HEK293T (cell line): ENCODE data around the gene POLR2L.

Source experiments
- BHLHE40 ChIP-seq: fragments of 450-650 bp; IDR thresholded peaks from 2 replicates; pipeline ENCODE4 v1.6.1; 2016; ENCODE audit warnings: mild to moderate bottlenecking, moderate library complexity, borderline replicate concordance
- HDGF ChIP-seq: fragments of 450-650 bp; IDR thresholded peaks from 2 replicates; pipeline ENCODE4 v1.6.1; 2017; ENCODE audit warnings: antibody characterized with exemption, borderline replicate concordance

GRCh38 chr11:810040-810567, 32.2 kb downstream of the POLR2L start:
- TF ChIP-seq HDGF (no peak), BHLHE40 (no peak)
